NT2/D1 (cell line): Measurements from ENCODE around the gene AQP1.

Experiments used
- DNase-seq: peaks from one replicate; pipeline ENCODE4 v3.0.0-alpha.2; 2011; ENCODE audit warnings: low read depth, low spot score
- H3K27me3 ChIP-seq: 2 replicates; pipeline ENCODE4 v1.6.0; 2011; ENCODE audit warnings: mild to moderate bottlenecking; ENCODE audit not compliant: insufficient read length, insufficient read depth
- H3K36me3 ChIP-seq: 2 replicates; pipeline ENCODE4 v1.6.1; 2011; ENCODE audit warnings: mild to moderate bottlenecking, low read length, mixed read lengths; ENCODE audit not compliant: insufficient read depth, insufficient read length
- H3K4me1 ChIP-seq: 2 replicates; pipeline ENCODE4 v1.5.1; 2011; ENCODE audit not compliant: insufficient read depth, insufficient read length
- H3K4me3 ChIP-seq: 2 replicates; pipeline ENCODE4 v1.5.1; 2011; ENCODE audit warnings: low read depth; ENCODE audit not compliant: insufficient read length
- H3K9ac ChIP-seq: 2 replicates; pipeline ENCODE4 v1.6.0; 2011; ENCODE audit warnings: low read depth; ENCODE audit not compliant: insufficient read length
- H3K9me3 ChIP-seq: 2 replicates; pipeline ENCODE4 v1.5.1; 2011; ENCODE audit warnings: mild to moderate bottlenecking, low read length; ENCODE audit not compliant: insufficient read depth
- SUZ12 ChIP-seq: IDR thresholded peaks from 2 replicates; pipeline ENCODE4 v1.6.1; 2011; ENCODE audit not compliant: insufficient read length, insufficient read depth; ENCODE audit errors: extremely low read depth
- YY1 ChIP-seq: IDR thresholded peaks from 2 replicates; pipeline ENCODE4 v1.6.1; 2011; ENCODE audit not compliant: insufficient read length, insufficient read depth
- ZNF274 ChIP-seq: IDR thresholded peaks from 2 replicates; pipeline ENCODE4 v1.6.1; 2011; ENCODE audit warnings: mild to moderate bottlenecking, low read depth, low read length

Gene AQP1

DNA sequence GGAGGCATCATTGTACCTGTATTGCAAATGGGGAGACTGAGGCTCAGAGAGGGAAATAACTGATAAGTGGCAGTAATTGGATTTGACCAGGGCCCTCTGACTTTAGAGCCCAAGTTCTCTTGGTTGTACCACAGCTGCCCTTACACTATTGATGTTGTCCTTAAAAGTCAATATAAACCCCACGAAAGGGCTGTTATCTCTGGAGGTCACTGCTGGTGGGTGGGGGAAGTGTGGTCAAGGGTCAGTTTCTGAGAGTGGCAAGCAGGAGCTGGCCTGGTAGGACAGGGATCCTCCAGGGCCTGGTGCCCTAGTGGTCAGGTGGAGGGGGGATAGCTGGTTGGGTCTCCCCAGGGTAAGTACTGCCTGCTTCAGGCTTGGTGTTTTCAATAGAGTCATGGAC is 44.2 kb upstream of the AQP1 start:
- no peaks in the 10 kb centered on the region for H3K9me3 ChIP-seq
- DNase-seq, result no peak
- no peak overlapping the region for H3K9ac ChIP-seq
- TF ChIP-seq YY1, result no peak
- no peak for TF ChIP-seq SUZ12
- H3K4me1 ChIP-seq, result peaks cover 3% of the 10 kb centered on the region
- no peaks in the 10 kb centered on the region for H3K27me3 ChIP-seq
- peaks cover 9% of the 10 kb centered on the region for H3K36me3 ChIP-seq
- H3K4me3 ChIP-seq, result no peak overlapping the region

DNA sequence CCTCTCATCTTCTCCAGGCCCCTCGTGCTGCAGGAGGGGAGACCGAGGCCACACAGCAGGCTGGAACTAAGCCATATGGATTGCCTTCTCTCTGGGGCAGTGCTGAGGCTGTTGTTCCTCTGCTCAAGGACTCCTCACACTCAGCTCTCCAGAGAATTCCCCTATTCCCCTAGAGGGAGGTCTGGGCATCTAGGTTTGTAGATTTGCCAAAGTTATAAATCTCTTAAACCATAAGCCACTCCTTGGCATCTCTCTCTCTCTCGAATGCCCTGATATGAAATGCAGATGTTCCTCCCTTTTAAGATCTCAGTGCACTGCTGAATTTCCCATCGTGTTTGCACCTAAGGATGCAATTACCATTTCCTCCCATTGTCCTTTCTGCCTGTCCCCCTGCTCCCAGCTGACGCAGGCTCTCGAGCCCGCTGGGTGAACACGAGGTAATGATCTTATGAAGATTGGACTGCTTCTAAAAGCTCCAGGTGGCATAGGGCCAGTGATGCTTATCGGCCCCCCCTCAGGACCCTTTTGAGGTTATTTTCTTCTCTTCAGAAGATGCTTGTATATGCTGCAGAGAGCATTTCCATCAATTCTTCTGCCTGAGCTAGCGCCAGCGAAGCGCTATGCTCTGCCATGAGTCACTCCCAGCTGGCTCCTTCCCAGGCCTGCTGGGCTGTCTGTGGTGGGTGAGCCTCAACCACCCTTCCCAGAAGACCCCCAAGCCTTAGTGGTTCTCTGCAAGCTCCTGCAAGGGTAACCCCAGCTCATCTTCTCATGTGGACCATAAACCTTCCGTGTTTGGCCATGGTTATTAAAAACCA is 41.6 kb upstream of the AQP1 start:
- peaks cover 3% of the 10 kb centered on the region for H3K4me1 ChIP-seq
- no peak overlapping the region for H3K9ac ChIP-seq
- H3K36me3 ChIP-seq, result peaks cover 15% of the 10 kb centered on the region
- TF ChIP-seq YY1, result no peak
- no peak for TF ChIP-seq ZNF274
- TF ChIP-seq SUZ12, result no peak
- no peaks in the 10 kb centered on the region for H3K9me3 ChIP-seq
- no peak for DNase-seq
- no peak overlapping the region for H3K4me3 ChIP-seq
- H3K27me3 ChIP-seq, result no peaks in the 10 kb centered on the region

DNA sequence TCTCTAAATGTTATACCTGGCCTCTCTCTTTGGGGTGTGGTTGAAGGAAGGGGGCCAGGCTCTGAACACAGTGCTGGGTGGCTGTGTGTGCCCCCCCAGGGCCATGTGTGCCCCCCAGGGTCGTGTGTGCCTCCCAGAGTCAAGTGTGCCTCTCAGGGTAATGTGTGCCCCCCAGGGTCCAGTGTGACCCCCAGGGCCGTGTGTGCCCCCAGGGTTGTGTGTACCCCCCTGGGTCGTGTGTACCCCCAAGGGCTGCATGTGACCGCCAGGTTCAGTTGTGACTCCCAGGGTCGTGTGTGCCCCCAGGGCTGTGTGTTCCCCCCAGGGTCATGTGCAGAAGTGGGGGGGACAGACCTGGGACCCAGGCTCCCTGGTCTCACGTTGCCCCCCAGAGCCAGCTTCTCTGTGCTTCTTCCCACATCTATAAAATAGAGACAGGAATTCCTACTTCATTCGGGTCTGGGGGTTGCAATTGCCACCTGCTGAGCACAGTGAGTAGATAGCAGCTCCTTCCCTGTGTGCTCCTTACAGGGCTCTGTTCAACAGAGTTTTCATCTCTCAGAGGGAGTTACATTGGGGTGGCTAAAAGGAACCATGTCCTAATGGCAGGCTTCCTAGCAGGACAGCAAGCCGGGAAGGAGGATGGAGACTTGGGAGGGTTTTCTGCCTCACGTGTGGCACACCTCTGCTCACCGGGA is 40.7 kb upstream of the AQP1 start:
- no peaks in the 10 kb centered on the region for H3K27me3 ChIP-seq
- no peak overlapping the region for H3K4me3 ChIP-seq
- TF ChIP-seq YY1, result no peak
- no peak for TF ChIP-seq SUZ12
- TF ChIP-seq ZNF274, result no peak
- H3K36me3 ChIP-seq, result peaks cover 24% of the 10 kb centered on the region
- peak overlapping the region; percentile 29 for H3K9ac ChIP-seq
- no peaks in the 10 kb centered on the region for H3K9me3 ChIP-seq
- H3K4me1 ChIP-seq, result peaks cover 3% of the 10 kb centered on the region
- DNase-seq, result no peak

DNA sequence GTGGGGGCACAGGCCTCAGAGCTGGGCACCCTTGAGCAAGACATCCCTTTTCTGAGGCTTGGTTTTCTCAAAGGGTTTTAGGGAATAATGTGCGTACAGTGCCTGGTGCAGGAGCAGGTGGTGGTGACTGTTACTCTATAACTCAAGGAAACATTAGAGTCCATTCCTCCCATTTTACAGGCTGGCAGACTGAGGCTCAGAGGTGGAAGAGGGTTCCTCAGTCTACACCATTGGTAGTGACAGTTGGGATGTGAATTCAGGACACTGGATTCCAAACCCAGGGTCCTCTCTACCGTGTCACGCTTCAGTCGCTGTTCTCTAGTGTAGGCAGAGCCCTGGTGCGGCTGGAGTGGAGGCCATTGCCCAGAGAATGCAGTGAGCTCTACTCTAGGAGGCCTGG is 40.0 kb upstream of the AQP1 start:
- H3K9ac ChIP-seq, result no peak overlapping the region

DNA sequence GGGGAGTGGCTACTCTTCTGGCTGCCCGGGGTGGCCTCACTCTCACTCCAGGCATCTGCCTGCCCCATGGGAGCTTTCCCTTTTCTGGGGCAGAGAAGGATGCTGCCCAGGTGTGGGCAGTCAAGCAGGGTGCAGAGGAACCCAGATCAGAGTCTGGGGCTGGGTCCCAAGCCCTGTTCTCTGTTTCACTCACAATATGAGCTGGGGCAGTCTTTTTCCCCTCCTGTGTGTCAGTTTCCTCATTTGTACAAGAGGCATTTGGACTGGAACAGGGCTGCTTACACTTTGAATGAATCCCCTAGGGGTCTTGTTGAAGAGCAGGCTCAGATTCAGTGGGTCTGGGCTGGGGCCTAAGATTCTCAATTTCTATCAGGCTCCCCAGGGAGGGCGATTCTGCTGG is 38.4 kb upstream of the AQP1 start:
- H3K36me3 ChIP-seq, result peaks cover 25% of the 10 kb centered on the region
- no peaks in the 10 kb centered on the region for H3K9me3 ChIP-seq
- no peaks in the 10 kb centered on the region for H3K27me3 ChIP-seq
- H3K4me1 ChIP-seq, result peaks cover 12% of the 10 kb centered on the region
- no peak for TF ChIP-seq YY1
- TF ChIP-seq SUZ12, result no peak
- TF ChIP-seq ZNF274, result no peak
- no peak overlapping the region for H3K4me3 ChIP-seq
- H3K9ac ChIP-seq, result no peak overlapping the region
- no peak for DNase-seq

More for the DNA sequence above, 40.0 kb upstream of the AQP1 start:
- Histone ChIP-seq H3K27me3 (no peaks in the 10 kb centered on the region), H3K36me3 (peaks cover 25% of the 10 kb centered on the region), H3K4me1 (peaks cover 6% of the 10 kb centered on the region), H3K9me3 (no peaks in the 10 kb centered on the region), H3K4me3 (no peak overlapping the region)
- no peak for DNase-seq
- TF ChIP-seq SUZ12, result no peak
- no peak for TF ChIP-seq YY1
- TF ChIP-seq ZNF274, result no peak

DNA sequence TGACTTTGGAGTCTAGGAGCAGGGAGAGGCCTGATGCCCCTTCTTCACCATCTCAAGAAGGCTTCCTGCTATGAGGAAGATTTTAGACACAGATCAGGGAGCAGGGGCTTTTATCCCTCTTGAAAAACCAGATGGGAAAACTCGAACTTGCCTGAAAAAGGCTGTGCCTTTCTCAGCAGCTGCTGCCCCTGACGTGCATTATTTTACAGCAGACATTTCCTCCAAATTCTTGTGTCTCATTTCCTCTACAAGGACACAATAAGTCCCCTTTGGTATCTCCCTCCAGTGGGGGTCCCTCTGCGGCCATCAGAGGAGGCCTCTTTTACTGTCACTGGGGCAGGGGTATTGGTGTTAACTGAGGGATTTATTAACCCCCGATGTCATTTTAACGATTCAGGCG is 38.0 kb upstream of the AQP1 start:
- no peaks in the 10 kb centered on the region for H3K9me3 ChIP-seq
- no peak overlapping the region for H3K4me3 ChIP-seq
- peaks cover 12% of the 10 kb centered on the region for H3K4me1 ChIP-seq
- no peak for DNase-seq
- peaks cover 25% of the 10 kb centered on the region for H3K36me3 ChIP-seq
- H3K9ac ChIP-seq, result no peak overlapping the region
- no peaks in the 10 kb centered on the region for H3K27me3 ChIP-seq
- TF ChIP-seq YY1 (no peak), ZNF274 (no peak), SUZ12 (no peak)

DNA sequence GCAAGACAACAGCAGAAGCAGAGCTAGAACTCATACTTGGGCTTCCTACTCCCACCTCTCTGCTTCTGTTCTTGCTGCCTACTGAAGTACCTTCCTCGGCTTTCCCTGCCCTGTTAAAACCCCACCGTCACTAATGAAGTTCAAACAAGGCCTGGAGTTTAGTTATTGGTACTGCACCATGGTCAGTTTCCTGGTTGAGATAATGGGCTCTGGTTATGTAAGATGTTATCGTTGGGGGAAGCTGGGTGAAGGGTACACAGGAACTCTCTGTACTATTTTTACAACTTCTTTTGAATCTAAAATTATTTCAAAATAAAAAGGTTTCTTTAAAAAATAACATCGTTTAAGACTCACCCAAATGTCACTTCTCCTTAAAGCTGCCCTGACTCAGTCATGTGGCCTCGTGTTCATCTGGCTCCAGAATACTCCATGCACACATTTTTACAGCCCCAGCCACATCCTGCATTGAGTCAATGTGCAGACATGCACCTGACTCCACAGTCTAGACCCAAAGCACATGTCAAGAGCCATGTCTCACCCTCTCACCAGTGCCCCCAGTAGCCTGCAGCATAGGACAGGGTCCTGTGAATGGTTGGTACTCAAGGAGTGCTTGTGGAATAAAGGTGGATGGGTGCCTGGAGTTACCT is 36.9 kb upstream of the AQP1 start:
- no peaks in the 10 kb centered on the region for H3K27me3 ChIP-seq
- H3K4me1 ChIP-seq, result peaks cover 18% of the 10 kb centered on the region
- no peak overlapping the region for H3K4me3 ChIP-seq
- H3K36me3 ChIP-seq, result peaks cover 25% of the 10 kb centered on the region
- H3K9me3 ChIP-seq, result no peaks in the 10 kb centered on the region
- no peak for DNase-seq
- TF ChIP-seq ZNF274 (no peak), YY1 (no peak), SUZ12 (no peak)
- H3K9ac ChIP-seq, result no peak overlapping the region
